CD8-positive, alpha-beta memory T cell (primary cell): Measurements from ENCODE around the gene KRT8. TPM values are rescaled to one million over a fixed set of nuclear protein-coding genes. Genes with fewer than 3 reads are reported as not detected.

Experiments used
- CTCF ChIA-PET: fragments of 350-600 bp; sonication (Branson Sonifier 250); formaldehyde crosslinking; loops from one replicate; lab custom pipeline; 2021; ENCODE audit warnings: antibody characterized with exemption; lab: Charles Lee
- POLR2A ChIA-PET: fragments of 350-600 bp; sonication (Branson Sonifier 250); formaldehyde crosslinking; loops from one replicate; lab custom pipeline; 2021; ENCODE audit warnings: antibody characterized with exemption; lab: Charles Lee
- DNase-seq, 5 donors: peaks; one replicate each; pipeline versions ENCODE4 v3.0.0 to v3.0.0-alpha.2; 2020 to 2022; ENCODE audit warnings: mixed read lengths in 1 of 5
- H3K27ac ChIP-seq: one replicate; pipeline ENCODE4 v1.7.0; 2013; ENCODE audit warnings: low read depth, mild to moderate bottlenecking, low read length, moderate library complexity
- H3K27me3 ChIP-seq: 2 replicates; pipeline ENCODE4 v1.7.0; 2013; ENCODE audit warnings: low read length, mild to moderate bottlenecking; ENCODE audit not compliant: insufficient read depth, poor library complexity, severe bottlenecking
- H3K36me3 ChIP-seq: 2 replicates; pipeline ENCODE4 v1.7.0; 2013; ENCODE audit warnings: mild to moderate bottlenecking, low read length, moderate library complexity; ENCODE audit not compliant: insufficient read depth
- H3K4me1 ChIP-seq: 2 replicates; pipeline ENCODE4 v1.7.0; 2013; ENCODE audit warnings: mild to moderate bottlenecking, low read length, moderate library complexity; ENCODE audit not compliant: insufficient read depth
- H3K4me3 ChIP-seq: 2 replicates; pipeline ENCODE4 v1.7.0; 2013; ENCODE audit warnings: mild to moderate bottlenecking, low read length
- H3K9me3 ChIP-seq: 2 replicates; pipeline ENCODE4 v1.7.0; 2013; ENCODE audit warnings: mild to moderate bottlenecking, low read length
- H3K27ac Mint-ChIP-seq, 8 donors: one replicate each; pipeline ENCODE4 v1.8.0; 2020 to 2021; ENCODE audit warnings: mixed read lengths in 8 of 8, mild to moderate bottlenecking in 6 of 8, inconsistent platforms in 3 of 8, moderate library complexity in 3 of 8
- H3K27me3 Mint-ChIP-seq, 2 donors: one replicate each; pipeline ENCODE4 v1.8.0; 2020 to 2021; ENCODE audit warnings: mixed read lengths in 2 of 2, mild to moderate bottlenecking in 1 of 2, moderate library complexity in 1 of 2
- H3K36me3 Mint-ChIP-seq, 3 donors: one replicate each; pipeline ENCODE4 v1.8.0; 2020 to 2021; ENCODE audit warnings: mixed read lengths in 3 of 3, inconsistent platforms in 1 of 3, mild to moderate bottlenecking in 1 of 3
- H3K4me1 Mint-ChIP-seq, 3 donors: one replicate each; pipeline ENCODE4 v1.8.0; 2020 to 2021; ENCODE audit warnings: mixed read lengths in 3 of 3, inconsistent platforms in 1 of 3, mild to moderate bottlenecking in 1 of 3
- H3K4me3 Mint-ChIP-seq, 7 donors: one replicate each; pipeline ENCODE4 v1.8.0; 2020 to 2021; ENCODE audit warnings: mixed read lengths in 7 of 7, mild to moderate bottlenecking in 6 of 7, moderate library complexity in 4 of 7, inconsistent platforms in 2 of 7
- H3K9me3 Mint-ChIP-seq, 5 donors: one replicate each; pipeline ENCODE4 v1.8.0; 2020 to 2022; ENCODE audit warnings: mixed read lengths in 5 of 5, mild to moderate bottlenecking in 3 of 5, moderate library complexity in 2 of 5, inconsistent platforms in 1 of 5
- polyA plus RNA-seq: library from polyadenylated mRNA; unstranded; fragments of 300-500 nt; fragmentation: Illumina TruSeq; gene quantifications from one replicate; pipeline ENCODE4 v1.2.3, GENCODE V29; 2021
- total RNA-seq, 2 experiments: library from RNA; stranded (reverse); gene quantifications; one replicate each; pipeline ENCODE4 v1.2.3, GENCODE V29; 2021

Gene KRT8
- total and polyA plus RNA-seq, 3 experiments from 2014 or later = 0.46 to 1.0 TPM; not detected in 1

DNA sequence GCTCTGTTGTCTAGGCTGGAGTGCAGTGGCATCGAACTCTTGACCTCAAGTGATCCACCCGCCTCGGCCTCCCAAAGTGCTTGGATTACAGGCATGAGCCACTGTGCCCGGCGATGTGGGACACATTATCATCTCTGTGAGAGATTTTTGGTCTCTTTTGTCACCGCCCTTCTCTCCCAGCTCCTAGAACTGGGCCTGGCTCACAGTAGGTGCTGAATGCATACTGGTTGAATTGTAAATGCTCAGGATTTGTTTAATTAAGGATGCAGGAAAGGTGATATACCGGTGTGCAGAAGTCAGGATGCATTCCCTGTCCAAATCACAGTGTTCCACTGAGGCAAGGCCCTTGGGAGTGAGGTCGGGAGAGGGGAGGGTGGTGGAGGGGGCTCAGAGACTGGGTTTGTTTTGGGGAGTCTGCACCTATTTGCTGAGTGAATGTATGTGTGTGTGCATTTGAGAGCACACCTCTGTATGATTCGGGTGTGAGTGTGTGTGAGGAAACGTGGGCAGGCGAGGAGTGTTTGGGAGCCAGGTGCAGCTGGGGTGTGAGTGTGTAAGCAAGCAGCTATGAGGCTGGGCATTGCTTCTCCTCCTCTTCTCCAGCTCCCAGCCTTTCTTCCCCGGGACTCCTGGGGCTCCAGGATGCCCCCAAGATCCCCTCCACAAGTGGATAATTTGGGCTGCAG, 43.0 kb upstream of the KRT8 start:
- ChIA-PET CTCF (interaction anchor here (0.6 to 3.4 kb wide), 5 partner anchors 9 to 63 kb away, joined by 3 to 12 read pairs (median 3); no protein-coding TSS in a partner anchor), POLR2A (no interaction called here)
- no peaks in the 10 kb centered on the region for H3K27me3 ChIP-seq
- no peak for DNase-seq
- no peaks in the 10 kb centered on the region for H3K36me3 Mint-ChIP-seq
- H3K9me3 Mint-ChIP-seq = no peaks in the 10 kb centered on the region
- H3K27me3 Mint-ChIP-seq = peaks cover 14 to 28% of the 10 kb centered on the region in 2 donors
- H3K27ac ChIP-seq = no peak overlapping the region
- peaks cover 7% of the 10 kb centered on the region for H3K4me1 ChIP-seq
- peaks cover 4 to 9% (median 4%) of the 10 kb centered on the region in 3 donors for H3K4me1 Mint-ChIP-seq
- H3K4me3 ChIP-seq = no peak overlapping the region
- H3K36me3 ChIP-seq = no peaks in the 10 kb centered on the region
- peak overlapping the region; percentile 85 to 90 (median 88) for H3K4me3 Mint-ChIP-seq
- H3K9me3 ChIP-seq = no peaks in the 10 kb centered on the region
- peak overlapping the region in 2 of 8 donors; percentile 70 to 84 for H3K27ac Mint-ChIP-seq

DNA sequence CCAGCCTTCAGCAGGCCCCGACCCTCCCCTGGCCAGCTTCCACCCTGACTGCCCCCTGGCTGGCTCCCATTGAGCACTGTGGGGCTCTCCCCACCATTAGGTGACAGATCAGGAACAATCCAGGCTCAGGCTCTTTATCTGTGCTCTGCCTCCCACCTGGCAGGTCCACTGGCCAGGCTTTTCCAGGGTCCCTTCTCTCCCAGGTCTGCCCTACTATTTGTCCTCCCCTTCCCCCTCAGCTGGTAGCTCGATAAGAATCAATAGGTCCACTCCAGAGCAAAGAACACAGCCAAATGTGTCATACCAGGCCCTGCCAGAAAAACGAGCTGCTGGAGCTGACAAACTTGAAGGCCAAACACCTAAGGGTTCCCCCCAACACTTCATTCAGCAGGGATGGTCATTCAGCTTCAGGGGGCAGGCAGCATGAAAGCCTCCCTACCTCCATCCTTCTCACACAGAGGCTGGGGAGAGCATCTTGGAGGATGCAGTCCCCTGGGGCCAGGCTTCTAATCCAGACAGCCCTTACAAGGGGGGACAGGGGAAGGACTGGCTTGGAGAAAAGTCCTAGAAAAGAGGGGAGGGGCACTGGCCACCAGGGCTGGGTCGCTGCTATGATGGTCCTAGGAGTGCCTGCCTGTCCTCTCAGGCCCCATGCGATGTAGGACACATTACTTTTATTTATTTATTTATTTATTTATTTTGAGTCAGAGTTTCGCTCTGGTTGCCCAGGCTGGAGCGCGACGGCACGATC, 42.1 kb upstream of the KRT8 start:
- ChIA-PET POLR2A (no interaction called here), CTCF (no interaction called here)
- no peaks in the 10 kb centered on the region for H3K9me3 Mint-ChIP-seq
- H3K27ac ChIP-seq = no peak overlapping the region
- H3K4me3 ChIP-seq = no peak overlapping the region
- H3K4me1 Mint-ChIP-seq = peaks cover 4 to 9% (median 4%) of the 10 kb centered on the region in 3 donors
- H3K27me3 Mint-ChIP-seq = peaks cover 14 to 31% of the 10 kb centered on the region in 2 donors
- peak overlapping the region in 1 of 8 donors; percentile 72 for H3K27ac Mint-ChIP-seq
- no peaks in the 10 kb centered on the region for H3K36me3 Mint-ChIP-seq
- H3K36me3 ChIP-seq = no peaks in the 10 kb centered on the region
- no peak for DNase-seq
- H3K27me3 ChIP-seq = no peaks in the 10 kb centered on the region
- H3K4me1 ChIP-seq = peaks cover 7% of the 10 kb centered on the region
- H3K9me3 ChIP-seq = no peaks in the 10 kb centered on the region
- peak overlapping the region in 2 of 7 donors; percentile 11 to 88 for H3K4me3 Mint-ChIP-seq

DNA sequence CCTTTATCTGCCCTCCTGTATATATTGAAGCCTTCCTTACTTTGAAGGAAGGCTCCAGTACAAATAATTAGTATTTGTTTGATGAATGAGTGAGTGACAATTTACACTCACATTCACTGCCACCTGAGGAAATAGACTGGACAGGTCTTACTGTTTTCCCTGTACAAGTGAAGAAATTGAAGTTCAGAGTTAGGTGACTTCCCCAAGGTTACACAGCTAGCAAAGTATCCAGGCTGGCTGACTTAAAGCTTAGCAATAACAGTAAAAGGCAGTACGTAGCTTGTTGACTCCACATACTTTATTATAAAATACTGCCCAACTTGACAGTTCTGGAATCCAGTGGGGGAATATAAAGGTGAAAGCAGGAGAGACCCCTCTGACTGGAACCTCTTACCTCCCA, 41.5 kb upstream of the KRT8 start:
- no peaks in the 10 kb centered on the region for H3K9me3 Mint-ChIP-seq

DNA sequence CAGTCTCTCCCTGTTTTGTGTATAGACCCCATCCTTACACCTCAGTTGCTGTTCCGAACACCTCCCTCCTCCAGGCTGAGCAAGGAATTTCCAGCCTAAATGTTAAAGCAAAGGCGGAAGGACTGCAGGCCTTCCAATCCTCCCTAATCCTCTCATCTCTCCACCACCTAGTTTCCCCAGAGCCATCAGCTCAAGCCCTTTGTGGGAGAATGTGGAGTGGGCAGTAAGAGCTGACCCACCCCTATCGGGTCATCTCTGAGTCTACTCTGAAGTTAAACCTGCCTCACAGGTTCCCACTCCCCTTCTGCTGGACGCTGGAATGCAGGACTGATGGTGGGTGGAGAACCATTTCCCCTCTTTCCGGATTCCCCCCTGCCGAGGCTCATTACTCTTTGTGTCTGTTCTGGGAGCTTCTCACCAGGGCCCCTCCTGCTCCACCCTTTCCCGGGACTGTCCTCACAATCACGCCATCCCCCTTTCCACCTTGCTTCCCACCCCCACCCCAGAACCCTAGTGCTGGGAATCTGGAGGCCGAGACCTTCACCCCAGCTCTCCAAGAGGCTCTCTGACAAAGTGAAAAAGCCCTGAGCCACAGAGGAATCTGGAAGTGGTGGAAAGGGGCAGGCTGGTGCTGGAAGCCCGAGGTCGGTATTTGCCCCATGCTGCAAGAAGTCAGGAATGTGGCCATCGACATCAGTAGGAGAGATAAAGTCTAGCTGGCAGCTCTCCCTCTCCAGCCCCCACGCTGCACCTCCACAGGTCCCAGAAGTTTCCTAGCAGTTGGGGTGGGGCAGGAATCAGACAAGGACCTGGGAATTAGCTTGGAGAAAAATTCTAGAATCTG, 40.7 kb upstream of the KRT8 start:
- H3K27ac ChIP-seq = no peak overlapping the region
- H3K36me3 ChIP-seq = no peaks in the 10 kb centered on the region
- no peaks in the 10 kb centered on the region for H3K9me3 Mint-ChIP-seq
- peak overlapping the region in 1 of 7 donors; percentile 24 for H3K4me3 Mint-ChIP-seq
- ChIA-PET CTCF (interaction anchor here (1.5 kb wide), 1 partner anchor 35 kb away, joined by 4 read pairs; no protein-coding TSS in a partner anchor), POLR2A (interaction anchor here (0.6 kb wide), 1 partner anchor 51 kb away, joined by 3 read pairs; no protein-coding TSS in a partner anchor)
- no peaks in the 10 kb centered on the region for H3K9me3 ChIP-seq
- peaks cover 7% of the 10 kb centered on the region for H3K4me1 ChIP-seq
- H3K36me3 Mint-ChIP-seq = no peaks in the 10 kb centered on the region
- DNase-seq = no peak
- peaks cover 4 to 9% (median 4%) of the 10 kb centered on the region in 3 donors for H3K4me1 Mint-ChIP-seq
- H3K4me3 ChIP-seq = no peak overlapping the region
- no peaks in the 10 kb centered on the region for H3K27me3 ChIP-seq
- no peak overlapping the region for H3K27ac Mint-ChIP-seq
- H3K27me3 Mint-ChIP-seq = peaks cover 14 to 31% of the 10 kb centered on the region in 2 donors

More for the DNA sequence above, 41.5 kb upstream of the KRT8 start:
- no peaks in the 10 kb centered on the region for H3K36me3 Mint-ChIP-seq
- H3K4me1 ChIP-seq = peaks cover 7% of the 10 kb centered on the region
- ChIA-PET POLR2A (interaction anchor here (0.6 kb wide), 1 partner anchor 52 kb away, joined by 3 read pairs; no protein-coding TSS in a partner anchor), CTCF (no interaction called here)
- H3K27ac ChIP-seq = no peak overlapping the region
- no peak overlapping the region for H3K4me3 ChIP-seq
- peaks cover 14 to 31% of the 10 kb centered on the region in 2 donors for H3K27me3 Mint-ChIP-seq
- H3K4me1 Mint-ChIP-seq = peaks cover 4 to 9% (median 4%) of the 10 kb centered on the region in 3 donors
- no peak for DNase-seq
- H3K27me3 ChIP-seq = no peaks in the 10 kb centered on the region
- no peak overlapping the region for H3K27ac Mint-ChIP-seq
- no peaks in the 10 kb centered on the region for H3K36me3 ChIP-seq
- peak overlapping the region in 1 of 7 donors; percentile 24 for H3K4me3 Mint-ChIP-seq
- H3K9me3 ChIP-seq = no peaks in the 10 kb centered on the region

DNA sequence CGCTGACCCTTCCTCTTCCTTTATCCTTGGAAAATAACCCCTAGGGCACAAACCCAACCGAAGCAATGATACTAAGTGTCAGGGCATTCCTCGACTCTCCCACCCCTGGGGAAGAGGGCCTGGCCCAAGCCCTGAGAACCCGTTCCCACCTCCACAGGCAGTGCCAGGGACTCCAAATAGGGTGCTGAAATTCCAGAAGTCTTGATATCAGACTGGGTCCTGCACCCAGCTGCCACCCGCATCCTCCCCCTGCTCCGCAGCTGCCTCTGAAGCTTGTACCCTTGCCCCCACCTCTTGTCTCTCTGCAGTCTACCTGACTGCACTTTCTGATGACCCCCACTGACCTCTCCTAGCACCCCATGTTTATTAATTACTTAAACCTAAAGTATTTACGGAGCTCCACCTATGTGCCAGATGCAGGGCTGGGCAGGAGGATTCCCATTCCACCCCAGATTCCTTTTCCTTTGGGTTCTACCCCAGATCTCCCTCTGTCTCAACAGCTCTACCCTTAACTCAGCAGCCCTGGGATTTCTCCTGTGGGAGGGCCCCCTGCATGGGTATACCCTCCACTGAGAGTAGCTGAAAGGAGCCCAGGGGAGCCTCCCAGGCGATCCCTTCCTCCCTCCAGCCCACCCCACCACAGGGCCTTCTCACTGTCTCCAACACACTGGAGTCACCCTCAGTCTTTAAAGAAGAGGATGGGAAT, 40.0 kb upstream of the KRT8 start:
- no peaks in the 10 kb centered on the region for H3K9me3 ChIP-seq
- ChIA-PET POLR2A (no interaction called here), CTCF (interaction anchor here (1.5 kb wide), 1 partner anchor 36 kb away, joined by 4 read pairs; no protein-coding TSS in a partner anchor)
- Mint-ChIP-seq H3K27ac (no peak overlapping the region), H3K4me3 (no peak overlapping the region), H3K27me3 (peaks cover 14 to 31% of the 10 kb centered on the region in 2 donors), H3K36me3 (peaks cover 0 to 2% (median 0%) of the 10 kb centered on the region in 3 donors), H3K4me1 (peaks cover 4 to 9% (median 4%) of the 10 kb centered on the region in 3 donors), H3K9me3 (peaks cover 0 to under 1% (median 0%) of the 10 kb centered on the region in 5 donors)
- H3K4me3 ChIP-seq = no peak overlapping the region
- no peak overlapping the region for H3K27ac ChIP-seq
- peaks cover 7% of the 10 kb centered on the region for H3K4me1 ChIP-seq
- H3K36me3 ChIP-seq = no peaks in the 10 kb centered on the region
- no peak for DNase-seq
- H3K27me3 ChIP-seq = no peaks in the 10 kb centered on the region

DNA sequence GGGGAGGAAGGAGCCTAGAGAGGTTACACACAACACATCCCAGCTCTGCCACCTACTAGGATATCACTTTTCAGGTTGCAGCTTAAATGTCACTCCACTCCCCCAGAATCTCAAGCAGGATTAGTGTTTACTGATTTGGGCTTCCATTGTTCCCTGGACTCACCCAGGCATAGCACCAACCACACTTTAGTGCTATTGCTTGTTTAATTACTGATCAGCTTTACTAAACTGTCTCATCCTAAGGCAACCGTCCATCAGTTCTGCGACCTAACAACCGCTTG, 38.0 kb upstream of the KRT8 start:
- Histone ChIP-seq H3K36me3 (no peaks in the 10 kb centered on the region), H3K27ac (no peak overlapping the region), H3K27me3 (no peaks in the 10 kb centered on the region), H3K9me3 (no peaks in the 10 kb centered on the region), H3K4me3 (no peak overlapping the region), H3K4me1 (peaks cover under 1% of the 10 kb centered on the region)
- no peak overlapping the region for H3K4me3 Mint-ChIP-seq
- no peak for DNase-seq
- H3K4me1 Mint-ChIP-seq = peaks cover 0 to 2% (median 0%) of the 10 kb centered on the region in 3 donors
- peaks cover 0 to 7% (median 0%) of the 10 kb centered on the region in 3 donors for H3K36me3 Mint-ChIP-seq
- ChIA-PET CTCF (interaction anchor here (0.9 to 1.5 kb wide), 2 partner anchors 38 to 58 kb away, joined by 3 to 6 read pairs; no protein-coding TSS in a partner anchor), POLR2A (no interaction called here)
- H3K27me3 Mint-ChIP-seq = peaks cover 9 to 31% of the 10 kb centered on the region in 2 donors
- H3K27ac Mint-ChIP-seq = no peak overlapping the region
- peaks cover 0 to 3% (median 0%) of the 10 kb centered on the region in 5 donors for H3K9me3 Mint-ChIP-seq
